ENCODE data around the gene SLMAP. TPM values are rescaled to one million over a fixed set of nuclear protein-coding genes. Genes with fewer than 3 reads are reported as not detected.

Gene SLMAP
- total and polyA plus RNA-seq, 2 donors from 2014 or later, result 22.0 to 86.1 TPM

DNA sequence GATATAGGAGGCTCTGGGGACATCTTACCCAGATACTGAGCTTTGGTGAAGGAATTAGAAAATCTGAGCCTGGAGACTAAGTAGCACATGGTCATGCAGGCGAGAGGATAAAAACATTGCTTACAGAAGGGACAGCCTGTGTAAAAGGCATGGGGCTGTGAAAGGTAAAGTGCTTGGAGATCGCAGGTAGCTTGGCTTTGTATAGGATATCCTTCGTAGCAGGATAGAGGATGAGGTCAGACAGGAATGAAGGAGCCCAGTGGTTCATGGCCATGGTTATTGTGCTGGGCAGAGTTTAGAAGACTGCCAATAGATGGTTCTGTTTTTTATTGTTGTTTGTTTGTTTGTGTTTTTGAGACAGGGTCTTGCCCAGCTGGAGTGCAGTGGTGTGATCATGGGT is 82.5 kb downstream of the SLMAP start:
- H3K27me3 ChIP-seq (ENCODE audit: control insufficient read depth, insufficient read depth, low read length), result no peaks in the 10 kb centered on the region
- H3K27ac ChIP-seq (ENCODE audit: low read depth in 2 of 2, low read length in 2 of 2), result no peak overlapping the region
- DNase-seq (no peak), FAIRE-seq (no peak)
- TF ChIP-seq, protein P1, sequence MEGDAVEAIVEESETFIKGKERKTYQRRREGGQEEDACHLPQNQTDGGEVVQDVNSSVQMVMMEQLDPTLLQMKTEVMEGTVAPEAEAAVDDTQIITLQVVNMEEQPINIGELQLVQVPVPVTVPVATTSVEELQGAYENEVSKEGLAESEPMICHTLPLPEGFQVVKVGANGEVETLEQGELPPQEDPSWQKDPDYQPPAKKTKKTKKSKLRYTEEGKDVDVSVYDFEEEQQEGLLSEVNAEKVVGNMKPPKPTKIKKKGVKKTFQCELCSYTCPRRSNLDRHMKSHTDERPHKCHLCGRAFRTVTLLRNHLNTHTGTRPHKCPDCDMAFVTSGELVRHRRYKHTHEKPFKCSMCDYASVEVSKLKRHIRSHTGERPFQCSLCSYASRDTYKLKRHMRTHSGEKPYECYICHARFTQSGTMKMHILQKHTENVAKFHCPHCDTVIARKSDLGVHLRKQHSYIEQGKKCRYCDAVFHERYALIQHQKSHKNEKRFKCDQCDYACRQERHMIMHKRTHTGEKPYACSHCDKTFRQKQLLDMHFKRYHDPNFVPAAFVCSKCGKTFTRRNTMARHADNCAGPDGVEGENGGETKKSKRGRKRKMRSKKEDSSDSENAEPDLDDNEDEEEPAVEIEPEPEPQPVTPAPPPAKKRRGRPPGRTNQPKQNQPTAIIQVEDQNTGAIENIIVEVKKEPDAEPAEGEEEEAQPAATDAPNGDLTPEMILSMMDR (IDR thresholded peaks at IDR 0.05; ENCODE audit: borderline replicate concordance, extremely low read depth, insufficient read depth), result no peak
- H3K4me1 ChIP-seq (ENCODE audit: control insufficient read depth in 2 of 3, insufficient read depth in 2 of 3, low read depth in 1 of 3, low read length in 3 of 3), result peaks cover 0 to 4% (median 0%) of the 10 kb centered on the region in 3 donors
- H3K9ac ChIP-seq (ENCODE audit: low read length in 3 of 3), result no peak overlapping the region
- no peaks in the 10 kb centered on the region for H3K36me3 ChIP-seq (ENCODE audit: control insufficient read depth in 2 of 3, insufficient read depth in 3 of 3, low read length in 3 of 3)
- no peak overlapping the region for H3K4me3 ChIP-seq (ENCODE audit: low read length in 3 of 3)
- no peaks in the 10 kb centered on the region for H3K9me3 ChIP-seq (ENCODE audit: control insufficient read depth in 2 of 3, insufficient read depth in 1 of 3, low read length in 3 of 3)
- intact Hi-C loops (cut with DNase I), result no loop called here

DNA sequence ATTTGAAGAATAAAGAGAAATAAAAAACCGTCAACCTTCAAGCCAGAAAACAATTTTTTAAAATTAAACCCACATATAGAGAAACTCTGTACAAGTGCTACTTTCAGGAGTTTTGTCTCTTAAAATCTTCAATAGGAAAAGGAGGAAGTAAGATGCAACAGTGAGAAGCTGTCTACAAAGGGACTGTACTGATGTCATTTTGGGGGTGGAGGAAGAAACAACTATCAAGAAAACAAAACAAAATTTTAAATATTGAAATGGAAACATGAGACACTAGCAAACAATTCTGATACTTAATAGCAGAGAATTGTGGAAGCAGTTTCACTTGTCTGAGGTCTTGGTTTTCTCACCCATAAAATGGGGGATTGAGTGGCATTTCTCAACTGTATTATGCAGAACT is 84.4 kb downstream of the SLMAP start:
- H3K27me3 ChIP-seq (ENCODE audit: control insufficient read depth, insufficient read depth, low read length), result no peaks in the 10 kb centered on the region
- intact Hi-C loops (cut with DNase I), result no loop called here
- peaks cover 0 to 4% (median 0%) of the 10 kb centered on the region in 3 donors for H3K4me1 ChIP-seq (ENCODE audit: control insufficient read depth in 2 of 3, insufficient read depth in 2 of 3, low read depth in 1 of 3, low read length in 3 of 3)
- H3K4me3 ChIP-seq (ENCODE audit: low read length in 3 of 3), result no peak overlapping the region
- DNase-seq, result no peak
- TF ChIP-seq, protein P1 (IDR thresholded peaks at IDR 0.05; ENCODE audit: borderline replicate concordance, extremely low read depth, insufficient read depth), result no peak
- no peak overlapping the region for H3K27ac ChIP-seq (ENCODE audit: low read depth in 2 of 2, low read length in 2 of 2)
- no peaks in the 10 kb centered on the region for H3K9me3 ChIP-seq (ENCODE audit: control insufficient read depth in 2 of 3, insufficient read depth in 1 of 3, low read length in 3 of 3)
- no peaks in the 10 kb centered on the region for H3K36me3 ChIP-seq (ENCODE audit: control insufficient read depth in 2 of 3, insufficient read depth in 3 of 3, low read length in 3 of 3)
- no peak overlapping the region for H3K9ac ChIP-seq (ENCODE audit: low read length in 3 of 3)
- peak; percentile 13 for FAIRE-seq

DNA sequence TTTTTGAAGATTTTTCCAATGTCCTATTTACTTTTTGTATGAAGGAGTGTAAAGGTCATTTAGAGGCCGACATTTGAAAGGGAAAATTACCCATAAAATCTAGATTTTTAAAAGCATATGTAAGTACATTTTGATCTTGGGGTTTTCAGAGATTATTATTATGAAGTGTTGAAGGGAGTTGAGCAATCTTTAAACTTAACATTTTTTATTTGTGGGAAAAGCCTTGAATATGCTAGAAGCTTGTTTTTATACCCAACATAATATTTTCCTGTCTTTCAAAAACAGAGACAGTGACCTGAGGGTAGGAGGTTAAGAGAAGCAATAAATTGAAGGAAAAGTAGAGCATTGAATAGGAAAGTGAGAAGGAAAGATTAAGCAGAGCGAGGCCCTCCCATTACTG is 85.7 kb downstream of the SLMAP start:
- intact Hi-C loops (cut with DNase I), result no loop called here
- H3K27ac ChIP-seq (ENCODE audit: low read depth in 2 of 2, low read length in 2 of 2), result peak overlapping the region in 1 of 2 donors; percentile 36
- DNase-seq, result no peak
- H3K36me3 ChIP-seq (ENCODE audit: control insufficient read depth in 2 of 3, insufficient read depth in 3 of 3, low read length in 3 of 3), result no peaks in the 10 kb centered on the region
- H3K9ac ChIP-seq (ENCODE audit: low read length in 3 of 3), result no peak overlapping the region
- TF ChIP-seq, protein P1 (IDR thresholded peaks at IDR 0.05; ENCODE audit: borderline replicate concordance, extremely low read depth, insufficient read depth), result no peak
- peaks cover 0 to 4% (median 0%) of the 10 kb centered on the region in 3 donors for H3K4me1 ChIP-seq (ENCODE audit: control insufficient read depth in 2 of 3, insufficient read depth in 2 of 3, low read depth in 1 of 3, low read length in 3 of 3)
- no peaks in the 10 kb centered on the region for H3K9me3 ChIP-seq (ENCODE audit: control insufficient read depth in 2 of 3, insufficient read depth in 1 of 3, low read length in 3 of 3)
- H3K27me3 ChIP-seq (ENCODE audit: control insufficient read depth, insufficient read depth, low read length), result no peaks in the 10 kb centered on the region
- no peak for FAIRE-seq
- H3K4me3 ChIP-seq (ENCODE audit: low read length in 3 of 3), result peak overlapping the region in 1 of 3 donors; percentile 28

DNA sequence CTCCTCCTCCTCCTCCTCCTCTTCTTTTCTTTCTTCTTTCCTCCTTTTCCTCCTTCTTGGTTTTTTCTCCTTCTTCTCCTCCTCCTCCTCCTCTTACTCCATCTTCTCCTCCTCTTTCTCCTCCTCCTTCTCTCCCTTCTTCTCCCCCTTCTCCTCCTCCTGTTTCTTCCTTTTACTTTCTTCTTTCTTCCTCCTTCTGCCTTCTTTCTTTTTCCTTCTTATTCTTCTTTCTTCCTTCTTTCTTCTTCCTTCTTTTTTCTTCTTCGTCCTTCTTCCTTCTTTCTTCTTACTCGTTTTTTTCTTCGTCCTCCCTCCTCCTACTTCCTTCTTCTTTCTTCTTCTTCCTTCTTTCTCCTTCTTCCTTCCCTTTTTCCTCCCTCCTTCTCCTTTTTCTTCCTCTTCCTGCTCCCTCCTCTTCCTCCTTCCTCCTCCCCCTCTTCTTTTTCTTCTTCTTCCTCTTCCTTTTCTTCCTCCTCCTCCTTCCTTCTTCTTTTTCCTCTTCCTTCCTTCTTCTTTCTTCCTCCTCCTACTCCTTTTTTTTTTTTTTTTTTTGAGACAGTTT is 92.1 kb downstream of the SLMAP start:
- Histone ChIP-seq H3K27ac (ENCODE audit: low read depth in 2 of 2, low read length in 2 of 2) (no peak overlapping the region), H3K9me3 (ENCODE audit: control insufficient read depth in 2 of 3, insufficient read depth in 1 of 3, low read length in 3 of 3) (no peaks in the 10 kb centered on the region), H3K4me1 (ENCODE audit: control insufficient read depth in 2 of 3, insufficient read depth in 2 of 3, low read depth in 1 of 3, low read length in 3 of 3) (peaks cover 0 to 7% (median 3%) of the 10 kb centered on the region in 3 donors), H3K4me3 (ENCODE audit: low read length in 3 of 3) (no peak overlapping the region), H3K36me3 (ENCODE audit: control insufficient read depth in 2 of 3, insufficient read depth in 3 of 3, low read length in 3 of 3) (no peaks in the 10 kb centered on the region), H3K27me3 (ENCODE audit: control insufficient read depth, insufficient read depth, low read length) (no peaks in the 10 kb centered on the region), H3K9ac (ENCODE audit: low read length in 3 of 3) (no peak overlapping the region)
- TF ChIP-seq, protein P1 (IDR thresholded peaks at IDR 0.05; ENCODE audit: borderline replicate concordance, extremely low read depth, insufficient read depth), result no peak
- FAIRE-seq (no peak), DNase-seq (no peak)
- intact Hi-C loops (cut with DNase I), result no loop called here

All from kidney (tissue), 14 donors.